PC-3 (cell line): ENCODE results near the gene BCAR1. TPM values are rescaled to one million over a fixed set of nuclear protein-coding genes. Genes with fewer than 3 reads are reported as not detected.

Experiments
- ATAC-seq: fragments of 200-7000 bp; cut with Tn5 transposase; 2 replicates; pipeline ENCODE4 v1.9.1; 2020; ENCODE audit warnings: mild to moderate bottlenecking, moderate library complexity
- BruUV-seq: library from RNA; stranded (reverse); fragments of 400-500 nt; replicated peaks from 2 replicates; lab custom pipeline; 2021; lab: Mats Ljungman, UMichigan
- CTCF ChIA-PET: fragments of 300-600 bp; sonication (Branson Sonifier 250); formaldehyde crosslinking; loops from one replicate; lab custom pipeline; 2022; ENCODE audit warnings: antibody characterized with exemption; lab: Charles Lee
- POLR2A ChIA-PET: fragments of 300-600 bp; sonication (Branson Sonifier 250); formaldehyde crosslinking; loops from one replicate; lab custom pipeline; 2022; ENCODE audit warnings: antibody characterized with exemption; ENCODE audit not compliant: unreplicated experiment; lab: Charles Lee
- DNase-seq: peaks from one replicate; pipeline ENCODE4 v3.0.0-alpha.2; 2015
- H2AFZ ChIP-seq: fragments of 300-600 bp; sonication (generic); 2 replicates; pipeline ENCODE4 v1.6.0; 2016; ENCODE audit warnings: antibody characterized with exemption, low read length
- H3F3A ChIP-seq: fragments of 300-600 bp; sonication (generic); one replicate; pipeline ENCODE4 v1.6.0; 2017; ENCODE audit warnings: antibody characterized with exemption, low read length, control low read depth, mild to moderate bottlenecking; ENCODE audit not compliant: unreplicated experiment
- H3K27ac ChIP-seq: fragments of 300-600 bp; sonication (generic); 2 replicates; pipeline ENCODE4 v1.5.1; 2016; ENCODE audit warnings: mild to moderate bottlenecking, low read length
- H3K27me3 ChIP-seq: fragments of 300-600 bp; sonication (generic); 2 replicates; pipeline ENCODE4 v1.6.1; 2016; ENCODE audit warnings: low read length, mixed read lengths
- H3K36me3 ChIP-seq: fragments of 300-600 bp; sonication (generic); 2 replicates; pipeline ENCODE4 v1.6.1; 2016; ENCODE audit warnings: low read depth, mixed run types, low read length, mixed read lengths
- H3K4me1 ChIP-seq: fragments of 300-600 bp; sonication (generic); 2 replicates; pipeline ENCODE4 v1.5.1; 2016; ENCODE audit warnings: low read length; ENCODE audit not compliant: insufficient read depth
- H3K4me2 ChIP-seq: fragments of 300-600 bp; sonication (generic); 2 replicates; pipeline ENCODE4 v1.6.0; 2016; ENCODE audit warnings: low read length
- H3K4me3 ChIP-seq: fragments of 300-600 bp; sonication (generic); 2 replicates; pipeline ENCODE4 v1.5.1; 2016; ENCODE audit warnings: mild to moderate bottlenecking, low read length, mixed read lengths
- H3K79me2 ChIP-seq: fragments of 300-600 bp; sonication (generic); 2 replicates; pipeline ENCODE4 v1.6.1; 2017; ENCODE audit warnings: low read length, mixed read lengths
- H3K9ac ChIP-seq: fragments of 300-600 bp; sonication (generic); 2 replicates; pipeline ENCODE4 v1.6.0; 2016; ENCODE audit warnings: mild to moderate bottlenecking, low read length
- H3K9me2 ChIP-seq: fragments of 300-600 bp; sonication (generic); replicated peaks from 2 replicates; pipeline ENCODE4 v1.6.1; 2016; ENCODE audit warnings: mixed run types, low read length, mixed read lengths
- H3K9me3 ChIP-seq: fragments of 300-600 bp; sonication (generic); 2 replicates; pipeline ENCODE4 v1.6.1; 2016; ENCODE audit warnings: low read length, mixed read lengths
- H4K20me1 ChIP-seq: fragments of 300-600 bp; sonication (generic); 2 replicates; pipeline ENCODE4 v1.6.1; 2016; ENCODE audit warnings: low read length, mixed read lengths
- CTCF ChIP-seq: fragments of 300-600 bp; sonication (generic); conservative IDR thresholded peaks from 2 replicates; pipeline ENCODE4 v1.5.1; 2017; ENCODE audit warnings: antibody characterized with exemption, low read depth, mild to moderate bottlenecking, low read length
- EZH2 ChIP-seq: fragments of 300-600 bp; sonication (generic); IDR thresholded peaks from one replicate; pipeline ENCODE4 v1.6.1; 2017; ENCODE audit warnings: antibody characterized with exemption, mild to moderate bottlenecking, low read length; ENCODE audit not compliant: unreplicated experiment
- EZH2phosphoT487 ChIP-seq: fragments of 300-600 bp; sonication (generic); IDR thresholded peaks from 2 replicates; pipeline ENCODE4 v1.6.1; 2018; ENCODE audit warnings: mild to moderate bottlenecking, antibody characterized with exemption, low read length, borderline replicate concordance
- intact Hi-C: fragments of 100-400 bp; cut with micrococcal nuclease; formaldehyde crosslinking; loops from 2 replicates; pipeline ENCODE4 v1.9.0; 2023
- total RNA-seq: library from RNA; depleted of rRNA; stranded (reverse); fragments of >200 nt; gene quantifications from 2 replicates; pipeline ENCODE4 v1.2.3, GENCODE V29; 2014

Gene BCAR1
- total RNA-seq, 1 experiment from 2014 or later = 49.3 TPM

- POLR2A ChIA-PET = no interaction called here
- peaks cover 21% of the 10 kb centered on the region for H3K4me1 ChIP-seq
- no peak overlapping the region for H3K9ac ChIP-seq
- H2AFZ ChIP-seq = no peak overlapping the region
- BruUV-seq = no TSS peak
- H3K27me3 ChIP-seq = no peaks in the 10 kb centered on the region
- peaks cover 85% of the 10 kb centered on the region for H3K79me2 ChIP-seq
- no peak for TF ChIP-seq EZH2phosphoT487
- TF ChIP-seq CTCF = no peak
- no peak for TF ChIP-seq EZH2
- CTCF ChIA-PET = no interaction called here
- H3K27ac ChIP-seq = no peak overlapping the region
- no peaks in the 10 kb centered on the region for H4K20me1 ChIP-seq
- intact Hi-C loops = no loop called here
- no peak overlapping the region for H3K4me2 ChIP-seq
- no peak overlapping the region for H3K4me3 ChIP-seq
- ATAC-seq (no peak), DNase-seq (no peak)
- no peaks in the 10 kb centered on the region for H3F3A ChIP-seq
- H3K9me3 ChIP-seq = no peaks in the 10 kb centered on the region
- H3K9me2 ChIP-seq = no peaks in the 10 kb centered on the region
- no peaks in the 10 kb centered on the region for H3K36me3 ChIP-seq
Measured at GRCh38 chr16:75256059-75256571, 4.7 kb upstream of the BCAR1 start.

GRCh38 chr16:75254359-75254837, 3.0 kb upstream of the BCAR1 start:
- no TSS peak for BruUV-seq
- no peaks in the 10 kb centered on the region for H3K9me3 ChIP-seq
- DNase-seq = peak; percentile 68
- ATAC-seq = peak; percentile 39
- ChIA-PET POLR2A (interaction anchor here (0.5 to 0.7 kb wide), 2 partner anchors 51 to 218 kb away, joined by 3 read pairs; no protein-coding TSS in a partner anchor), CTCF (no interaction called here)
- peaks cover 28% of the 10 kb centered on the region for H3K4me1 ChIP-seq
- TF ChIP-seq EZH2 (no peak), CTCF (no peak), EZH2phosphoT487 (no peak)
- H3K27ac ChIP-seq = no peak overlapping the region
- no peaks in the 10 kb centered on the region for H3K27me3 ChIP-seq
- no peaks in the 10 kb centered on the region for H3F3A ChIP-seq
- H2AFZ ChIP-seq = no peak overlapping the region
- intact Hi-C loops = loop anchor here (5.0 kb wide), 1 partner anchor 133 kb away; no protein-coding TSS in a partner anchor
- no peaks in the 10 kb centered on the region for H3K9me2 ChIP-seq
- H3K79me2 ChIP-seq = peaks cover 88% of the 10 kb centered on the region
- peaks cover 9% of the 10 kb centered on the region for H4K20me1 ChIP-seq
- no peaks in the 10 kb centered on the region for H3K36me3 ChIP-seq
- no peak overlapping the region for H3K9ac ChIP-seq
- H3K4me2 ChIP-seq = no peak overlapping the region
- H3K4me3 ChIP-seq = no peak overlapping the region
